MCF 10A (cell line): ENCODE data around the gene CEACAM16. TPM values are rescaled to one million over a fixed set of nuclear protein-coding genes. Genes with fewer than 3 reads are reported as not detected.

ENCODE experiments used
- BruUV-seq: library from RNA; stranded (reverse); fragments of 400-500 nt; replicated peaks from 2 replicates; lab custom pipeline; 2021; lab: Mats Ljungman, UMichigan
- CTCF ChIA-PET: fragments of 300-600 bp; sonication (Branson Sonifier 250); formaldehyde crosslinking; extraction: SDS; loops from one replicate; lab custom pipeline; 2021; ENCODE audit warnings: antibody characterized with exemption, inconsistent platforms; lab: Yijun Ruan, JAX
- POLR2A ChIA-PET: fragments of 300-600, 350-650 bp; sonication (Branson Sonifier 250); formaldehyde crosslinking; extraction: SDS; loops from one replicate; lab custom pipeline; 2020; ENCODE audit warnings: antibody characterized with exemption, inconsistent platforms; lab: Yijun Ruan, JAX
- DNase-seq: peaks from one replicate; pipeline ENCODE4 v3.0.0-alpha.2; 2018; ENCODE audit not compliant: unreplicated experiment
- H3K27ac Mint-ChIP-seq: one replicate; pipeline ENCODE4 v1.8.0; 2022; ENCODE audit warnings: mild to moderate bottlenecking, low read depth, mixed read lengths; ENCODE audit not compliant: unreplicated experiment
- H3K27me3 Mint-ChIP-seq: one replicate; pipeline ENCODE4 v1.8.0; 2022; ENCODE audit warnings: mixed read lengths; ENCODE audit not compliant: insufficient read depth, unreplicated experiment
- H3K36me3 Mint-ChIP-seq: one replicate; pipeline ENCODE4 v1.8.0; 2022; ENCODE audit warnings: mild to moderate bottlenecking, moderate library complexity, mixed read lengths; ENCODE audit not compliant: insufficient read depth, unreplicated experiment
- H3K4me1 Mint-ChIP-seq: one replicate; pipeline ENCODE4 v1.8.0; 2022; ENCODE audit warnings: mixed read lengths; ENCODE audit not compliant: insufficient read depth, unreplicated experiment
- H3K4me3 Mint-ChIP-seq: one replicate; pipeline ENCODE4 v1.8.0; 2022; ENCODE audit warnings: mild to moderate bottlenecking, moderate library complexity, mixed read lengths; ENCODE audit not compliant: unreplicated experiment
- H3K9me3 Mint-ChIP-seq: one replicate; pipeline ENCODE4 v1.8.0; 2022; ENCODE audit warnings: mixed read lengths; ENCODE audit not compliant: unreplicated experiment
- intact Hi-C: fragments of 100-400 bp; cut with micrococcal nuclease; formaldehyde crosslinking; loops from 2 replicates; pipeline ENCODE4 v1.14.1; 2022
- total RNA-seq: library from RNA; stranded (reverse); gene quantifications from 2 replicates; pipeline ENCODE4 v1.2.3, GENCODE V29; 2022
- TF ChIP-seq, protein P1 (sequence below): fragments of 200-600 bp; IDR thresholded peaks from one replicate; pipeline ENCODE4 v1.8.0; 2022; ENCODE audit warnings: antibody characterized with exemption, mild to moderate bottlenecking; ENCODE audit not compliant: unreplicated experiment

Gene CEACAM16
- total RNA-seq, 1 experiment from 2014 or later: not detected

DNA sequence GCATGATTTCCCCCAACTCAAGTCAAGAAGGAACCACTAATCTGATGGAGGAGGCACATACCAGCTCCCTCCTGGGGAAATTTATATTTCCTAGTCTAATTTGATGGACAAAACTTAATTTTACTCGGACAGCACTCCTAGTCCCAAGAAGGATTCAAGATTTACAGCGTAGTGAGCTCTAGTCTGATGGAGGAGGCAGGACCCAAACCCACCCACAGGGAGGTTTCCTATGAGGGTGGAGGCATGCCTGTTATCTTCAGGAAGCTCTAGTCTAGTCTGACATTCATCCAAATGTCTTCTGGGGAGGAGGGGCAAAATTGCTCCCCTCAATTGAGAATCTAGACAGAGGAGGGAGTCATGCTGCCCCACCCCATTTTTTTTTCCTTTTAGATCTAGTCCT lies 39.2 kb downstream of the CEACAM16 start:
- H3K4me1 Mint-ChIP-seq: peaks cover 30% of the 10 kb centered on the region
- H3K27me3 Mint-ChIP-seq: no peaks in the 10 kb centered on the region
- CTCF ChIA-PET: interaction anchor here (2.0 to 4.7 kb wide), 2 partner anchors 15 to 33 kb away, joined by 12 to 29 read pairs; no protein-coding TSS in a partner anchor
- no TSS peak for BruUV-seq
- H3K9me3 Mint-ChIP-seq: no peaks in the 10 kb centered on the region
- TF ChIP-seq, protein P1, sequence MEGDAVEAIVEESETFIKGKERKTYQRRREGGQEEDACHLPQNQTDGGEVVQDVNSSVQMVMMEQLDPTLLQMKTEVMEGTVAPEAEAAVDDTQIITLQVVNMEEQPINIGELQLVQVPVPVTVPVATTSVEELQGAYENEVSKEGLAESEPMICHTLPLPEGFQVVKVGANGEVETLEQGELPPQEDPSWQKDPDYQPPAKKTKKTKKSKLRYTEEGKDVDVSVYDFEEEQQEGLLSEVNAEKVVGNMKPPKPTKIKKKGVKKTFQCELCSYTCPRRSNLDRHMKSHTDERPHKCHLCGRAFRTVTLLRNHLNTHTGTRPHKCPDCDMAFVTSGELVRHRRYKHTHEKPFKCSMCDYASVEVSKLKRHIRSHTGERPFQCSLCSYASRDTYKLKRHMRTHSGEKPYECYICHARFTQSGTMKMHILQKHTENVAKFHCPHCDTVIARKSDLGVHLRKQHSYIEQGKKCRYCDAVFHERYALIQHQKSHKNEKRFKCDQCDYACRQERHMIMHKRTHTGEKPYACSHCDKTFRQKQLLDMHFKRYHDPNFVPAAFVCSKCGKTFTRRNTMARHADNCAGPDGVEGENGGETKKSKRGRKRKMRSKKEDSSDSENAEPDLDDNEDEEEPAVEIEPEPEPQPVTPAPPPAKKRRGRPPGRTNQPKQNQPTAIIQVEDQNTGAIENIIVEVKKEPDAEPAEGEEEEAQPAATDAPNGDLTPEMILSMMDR: no peak
- no peak overlapping the region for H3K4me3 Mint-ChIP-seq
- DNase-seq: no peak
- POLR2A ChIA-PET: no interaction called here
- intact Hi-C loops: no loop called here
- H3K36me3 Mint-ChIP-seq: no peaks in the 10 kb centered on the region
- H3K27ac Mint-ChIP-seq: no peak overlapping the region

DNA sequence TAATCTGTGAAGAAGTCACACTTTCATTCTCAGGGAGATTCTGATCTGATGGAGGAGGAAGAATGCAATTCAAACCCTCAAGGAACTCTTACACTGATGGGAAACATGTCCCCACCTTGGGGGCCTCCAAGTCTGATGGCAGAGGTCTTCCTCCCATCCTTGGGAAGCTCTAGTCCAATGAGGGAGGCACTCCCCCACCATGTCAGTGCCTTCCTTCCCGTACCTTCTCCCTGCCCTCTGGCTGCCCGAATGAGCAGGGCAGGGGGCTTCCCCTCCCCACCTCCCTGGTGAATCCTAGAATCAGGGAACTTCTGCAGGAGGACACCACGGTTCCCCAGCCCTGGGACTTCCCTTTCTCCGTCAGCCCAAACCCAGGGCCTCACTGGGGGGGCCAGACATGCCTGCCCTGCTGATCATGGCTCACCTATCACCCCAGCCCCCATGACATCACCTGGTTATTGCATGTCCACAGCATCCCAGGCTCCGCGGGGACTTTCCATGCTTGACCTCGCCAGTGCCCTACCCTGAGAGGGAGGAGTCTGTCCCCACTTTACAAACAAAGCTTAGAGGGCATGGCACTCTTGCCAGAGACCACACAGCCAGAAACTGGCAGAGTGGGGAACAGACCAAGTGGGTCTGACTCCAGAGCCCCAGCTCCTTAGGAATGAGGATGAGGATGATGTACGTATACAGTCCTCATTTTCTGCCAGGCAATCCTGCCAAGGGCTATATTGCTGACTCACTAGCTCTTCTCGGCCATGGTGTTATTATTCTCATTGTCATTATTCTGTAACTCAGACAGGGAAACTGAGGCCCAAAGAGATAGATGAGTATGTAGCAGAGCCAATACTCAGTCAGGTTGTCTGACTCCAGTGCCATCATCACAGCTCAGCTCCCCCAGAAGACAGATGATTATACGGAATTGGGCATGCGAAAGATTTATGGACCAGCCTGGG lies 39.9 kb downstream of the CEACAM16 start:
- intact Hi-C loops: no loop called here
- no peaks in the 10 kb centered on the region for H3K27me3 Mint-ChIP-seq

DNA sequence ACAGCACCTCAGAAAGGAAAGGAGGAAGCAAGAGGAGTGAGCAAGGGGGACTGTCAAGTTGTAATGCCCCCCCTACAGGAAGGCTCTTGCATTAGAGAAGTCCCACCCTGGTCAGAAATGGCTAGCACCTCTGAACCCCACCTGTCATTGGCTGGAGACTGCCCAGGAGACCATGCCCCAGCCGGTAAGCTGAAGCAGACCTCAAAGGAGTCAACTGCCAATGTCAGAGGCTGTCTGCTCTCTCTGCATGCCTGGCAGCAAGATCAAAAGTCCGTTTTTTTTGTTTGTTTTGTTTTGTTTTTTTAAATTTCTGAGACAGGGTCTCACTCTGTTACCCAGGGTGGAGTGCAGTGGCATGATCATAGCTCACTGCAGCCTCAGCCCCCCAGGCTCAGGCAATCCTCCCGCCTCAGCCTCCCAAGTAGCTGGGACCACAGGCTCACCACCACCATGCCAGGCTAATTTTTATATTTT lies 41.4 kb downstream of the CEACAM16 start:
- no peaks in the 10 kb centered on the region for H3K36me3 Mint-ChIP-seq
- no peak overlapping the region for H3K4me3 Mint-ChIP-seq
- no TSS peak for BruUV-seq
- CTCF ChIA-PET: interaction anchor here (0.7 to 4.7 kb wide), 4 partner anchors 9 to 46 kb away, joined by 3 to 29 read pairs (median 4); no protein-coding TSS in a partner anchor
- no peaks in the 10 kb centered on the region for H3K9me3 Mint-ChIP-seq
- H3K27ac Mint-ChIP-seq: no peak overlapping the region
- intact Hi-C loops: loop anchor here (10.0 kb wide), 1 partner anchor 976 kb away; no protein-coding TSS in a partner anchor
- DNase-seq: no peak
- TF ChIP-seq, protein P1: no peak
- peaks cover 28% of the 10 kb centered on the region for H3K4me1 Mint-ChIP-seq
- POLR2A ChIA-PET: interaction anchor here (1.0 to 4.0 kb wide), 7 partner anchors 9 to 32 kb away, joined by 3 to 47 read pairs (median 6); no protein-coding TSS in a partner anchor
- no peaks in the 10 kb centered on the region for H3K27me3 Mint-ChIP-seq

More for the DNA sequence above, 39.9 kb downstream of the CEACAM16 start:
- TF ChIP-seq, protein P1: no peak
- Mint-ChIP-seq H3K27ac (peak overlapping the region; percentile 16), H3K4me1 (peaks cover 31% of the 10 kb centered on the region), H3K36me3 (no peaks in the 10 kb centered on the region), H3K4me3 (no peak overlapping the region), H3K9me3 (no peaks in the 10 kb centered on the region)
- ChIA-PET POLR2A (interaction anchor here (1.2 kb wide), 1 partner anchor 14 kb away, joined by 3 read pairs; no protein-coding TSS in a partner anchor), CTCF (interaction anchor here (0.5 to 4.7 kb wide), 7 partner anchors 7 to 36 kb away, joined by 3 to 29 read pairs (median 3); no protein-coding TSS in a partner anchor)
- DNase-seq: no peak
- BruUV-seq: no TSS peak
